Measurements from ENCODE around the gene ERLIN1.
A peak's percentile ranks its signal among the peaks of the same experiment; 100 is the strongest.

ERLIN1 gene

DNA sequence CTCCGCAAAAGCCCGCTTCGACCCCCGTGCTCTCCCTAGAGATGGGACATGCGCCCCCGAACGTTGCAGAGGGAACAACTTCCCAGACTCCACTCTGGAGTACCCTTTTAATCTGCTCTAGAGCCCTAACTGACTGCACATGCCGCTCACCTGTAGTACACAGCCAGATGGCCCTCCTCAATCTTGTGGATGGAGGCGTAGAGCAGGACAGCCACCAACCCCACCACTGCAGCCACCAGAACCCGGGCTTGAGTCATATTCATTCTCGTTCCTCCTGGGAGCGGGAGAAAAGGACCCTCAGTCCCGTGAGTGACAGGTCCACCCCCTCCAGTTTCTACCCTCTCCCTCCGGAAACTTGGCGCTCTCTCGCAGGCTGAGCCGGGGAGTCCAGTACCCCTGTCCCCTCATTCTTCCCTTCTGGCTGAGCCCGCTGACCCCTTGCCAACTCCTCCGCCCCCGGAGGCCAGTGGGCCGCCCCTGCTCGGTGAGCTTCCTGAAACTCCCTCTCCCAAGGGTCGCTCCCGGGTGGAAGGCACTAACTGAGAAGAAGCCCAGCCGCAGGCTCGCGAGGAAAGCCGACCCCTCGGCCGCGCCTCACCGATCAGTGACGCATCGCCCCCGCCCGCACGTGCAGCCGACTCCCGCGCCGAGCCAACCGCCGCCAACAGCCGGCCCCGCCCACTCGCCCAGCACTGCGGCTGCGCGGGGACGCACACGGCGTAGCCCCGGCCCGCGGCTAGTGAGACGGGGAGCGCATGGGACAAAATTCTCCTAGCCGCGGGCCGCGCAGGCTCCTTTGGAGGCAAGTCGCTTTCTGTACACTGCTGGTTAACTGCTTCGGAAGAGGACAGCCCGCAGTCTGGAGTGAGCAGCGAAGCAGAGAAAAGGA, at the start of gene ERLIN1:
Gene ERLIN1, minus strand, starts transcription at position 666 of the 889 bp plus-strand sequence. Its CDS starts 403 bp downstream, at position 263.
- DNase-seq (ENCODE audit: low read depth): peak; percentile 87
- TF ChIP-seq, protein P1, sequence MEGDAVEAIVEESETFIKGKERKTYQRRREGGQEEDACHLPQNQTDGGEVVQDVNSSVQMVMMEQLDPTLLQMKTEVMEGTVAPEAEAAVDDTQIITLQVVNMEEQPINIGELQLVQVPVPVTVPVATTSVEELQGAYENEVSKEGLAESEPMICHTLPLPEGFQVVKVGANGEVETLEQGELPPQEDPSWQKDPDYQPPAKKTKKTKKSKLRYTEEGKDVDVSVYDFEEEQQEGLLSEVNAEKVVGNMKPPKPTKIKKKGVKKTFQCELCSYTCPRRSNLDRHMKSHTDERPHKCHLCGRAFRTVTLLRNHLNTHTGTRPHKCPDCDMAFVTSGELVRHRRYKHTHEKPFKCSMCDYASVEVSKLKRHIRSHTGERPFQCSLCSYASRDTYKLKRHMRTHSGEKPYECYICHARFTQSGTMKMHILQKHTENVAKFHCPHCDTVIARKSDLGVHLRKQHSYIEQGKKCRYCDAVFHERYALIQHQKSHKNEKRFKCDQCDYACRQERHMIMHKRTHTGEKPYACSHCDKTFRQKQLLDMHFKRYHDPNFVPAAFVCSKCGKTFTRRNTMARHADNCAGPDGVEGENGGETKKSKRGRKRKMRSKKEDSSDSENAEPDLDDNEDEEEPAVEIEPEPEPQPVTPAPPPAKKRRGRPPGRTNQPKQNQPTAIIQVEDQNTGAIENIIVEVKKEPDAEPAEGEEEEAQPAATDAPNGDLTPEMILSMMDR (conservative IDR thresholded peaks at IDR 0.05; ENCODE audit: low read length): peak; percentile 20
- peak within 1 kb of the TSS; percentile 96 for H3K4me3 ChIP-seq (ENCODE audit: low read length)

DNA sequence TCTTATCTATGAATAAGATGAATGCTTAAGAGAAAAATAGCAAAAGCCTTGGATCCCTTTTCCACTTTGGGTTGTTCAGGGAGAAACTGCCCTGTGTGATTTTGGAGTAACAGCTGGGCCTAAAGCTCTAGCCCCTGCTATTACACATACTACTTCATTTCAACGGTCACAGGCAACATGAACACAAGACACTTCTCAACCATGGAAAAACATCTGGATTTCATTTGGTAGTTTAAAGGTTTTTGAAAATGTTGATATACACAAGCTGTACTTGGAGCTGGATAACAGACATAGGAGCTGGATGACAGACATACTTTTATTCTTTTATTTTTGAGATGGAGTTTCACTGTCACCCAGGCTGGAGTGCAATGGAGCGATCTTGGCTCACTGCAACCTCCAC, 46.3 kb upstream of the ERLIN1 start:
- TF ChIP-seq, protein P1 (conservative IDR thresholded peaks at IDR 0.05; ENCODE audit: low read length): no peak
- DNase-seq (ENCODE audit: low read depth): peak; percentile 38

DNA sequence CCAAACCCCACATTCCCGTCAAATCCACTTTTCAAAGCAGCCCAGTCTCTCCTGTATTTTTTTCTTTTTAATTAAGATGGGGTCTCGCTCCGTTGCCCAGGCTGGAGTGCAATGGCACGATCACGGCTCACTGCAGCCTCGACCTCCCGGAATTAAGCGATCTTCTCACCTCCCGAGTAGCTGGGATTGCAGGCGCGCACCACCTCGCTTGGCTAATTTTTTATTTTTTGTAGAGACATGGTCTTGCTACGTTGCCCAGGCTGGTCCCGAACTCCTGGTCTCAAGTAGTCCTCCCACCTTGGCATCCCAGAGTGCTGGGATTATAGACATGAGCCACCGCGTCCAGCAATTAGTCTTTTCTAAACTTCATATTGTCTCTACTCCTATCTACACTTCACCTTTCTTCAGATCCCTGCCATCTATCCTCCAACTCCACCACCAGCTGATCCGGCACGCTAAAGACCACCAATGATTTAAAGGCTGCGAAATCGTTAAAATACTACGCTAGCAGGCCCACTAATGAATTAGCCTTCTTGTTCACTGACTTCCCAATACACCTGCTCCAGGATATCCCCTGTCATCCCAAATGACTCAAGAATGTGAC, 44.1 kb upstream of the ERLIN1 start:
- no peak for DNase-seq (ENCODE audit: low read depth)
- TF ChIP-seq, protein P1 (conservative IDR thresholded peaks at IDR 0.05; ENCODE audit: low read length): no peak
- H3K4me3 ChIP-seq (ENCODE audit: low read length): peak overlapping the region; percentile 99

More for the DNA sequence above, 46.3 kb upstream of the ERLIN1 start:
- no peak overlapping the region for H3K4me3 ChIP-seq (ENCODE audit: low read length)

DNA sequence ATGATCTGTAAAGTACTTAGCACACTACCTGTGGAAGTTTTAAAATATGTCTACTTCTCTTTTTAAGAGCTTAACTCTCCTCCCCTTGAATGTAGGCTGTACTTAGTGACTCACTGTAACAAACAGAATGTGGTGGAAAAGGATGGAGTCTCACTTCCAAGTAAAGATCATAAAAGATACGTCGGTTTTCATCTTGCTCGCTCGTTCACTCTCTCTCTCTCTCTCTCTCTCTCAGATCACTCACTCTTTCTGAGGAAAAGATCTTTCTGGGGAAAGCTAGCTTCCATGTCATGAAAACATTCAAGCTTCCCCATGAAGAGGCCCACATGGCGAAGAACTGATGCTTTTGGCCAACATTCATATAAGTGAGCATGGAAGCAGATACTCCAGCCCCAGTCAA, 38.0 kb upstream of the ERLIN1 start:
- no peak for DNase-seq (ENCODE audit: low read depth)
- H3K4me3 ChIP-seq (ENCODE audit: low read length): no peak overlapping the region
- TF ChIP-seq, protein P1 (conservative IDR thresholded peaks at IDR 0.05; ENCODE audit: low read length): no peak

DNA sequence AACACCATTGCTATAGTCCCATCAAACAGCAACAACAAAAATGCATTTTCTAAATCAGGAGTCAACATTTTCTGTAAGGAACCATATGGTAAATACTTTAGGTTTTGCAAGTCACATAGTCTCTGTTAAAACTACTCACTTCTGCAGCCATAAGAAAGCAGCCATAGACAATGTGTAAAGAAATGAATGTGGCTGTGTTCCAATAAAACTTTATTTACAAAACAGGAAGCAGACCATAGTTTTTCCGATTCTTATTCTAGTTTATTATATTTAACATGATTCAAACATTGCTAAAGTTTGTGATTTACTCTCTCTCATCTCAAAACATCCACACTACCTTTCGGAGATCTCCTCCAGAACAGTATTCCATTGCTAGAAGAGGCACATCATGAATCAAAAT, 36.7 kb upstream of the ERLIN1 start:
- H3K4me3 ChIP-seq (ENCODE audit: low read length): no peak overlapping the region
- TF ChIP-seq, protein P1 (conservative IDR thresholded peaks at IDR 0.05; ENCODE audit: low read length): no peak
- no peak for DNase-seq (ENCODE audit: low read depth)

DNA sequence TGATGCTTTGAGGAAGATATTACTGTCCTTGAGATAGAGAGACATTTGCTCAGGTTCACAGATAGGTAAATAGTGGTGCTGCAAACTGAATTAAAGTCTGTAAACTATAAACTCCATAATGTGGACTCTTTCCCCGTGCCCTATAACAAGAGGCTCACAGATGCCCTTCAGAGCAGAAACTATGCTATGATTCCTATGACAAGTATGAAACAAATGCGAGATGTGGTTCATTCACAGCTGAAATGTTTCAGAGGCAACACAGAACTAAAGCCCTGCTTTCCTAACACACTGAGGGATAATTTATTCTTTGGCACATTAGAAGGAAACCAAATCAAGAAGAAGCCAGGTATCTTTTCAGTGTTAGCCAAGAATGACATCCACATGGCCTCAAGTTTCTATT, 30.2 kb upstream of the ERLIN1 start:
- no peak for DNase-seq (ENCODE audit: low read depth)
- TF ChIP-seq, protein P1 (conservative IDR thresholded peaks at IDR 0.05; ENCODE audit: low read length): no peak

More for the DNA sequence above, 30.2 kb upstream of the ERLIN1 start:
- H3K4me3 ChIP-seq (ENCODE audit: low read length): no peak overlapping the region

All from AG10803 (cell line).